NCI-H2081 (cell line): ENCODE results near the gene DDC.
"Not testable (repeated sequence)": the region's sequence is repeated elsewhere in the genome, so short reads cannot be mapped to it uniquely, and the experiment has no call there.

Experiments
- DNase-seq, 2 experiments: peaks; one replicate each; lab custom pipeline; 2025; lab: John Stamatoyannopoulos, UW

DDC gene

GRCh38 chr7:50528266-50529092 is 36.7 kb downstream of the DDC start:
- DNase-seq: peak; percentile 38 to 86

- not testable (repeated sequence) for DNase-seq
Observed at GRCh38 chr7:50519350-50519749, 45.9 kb downstream of the DDC start.

- no peak for DNase-seq
Observed at GRCh38 chr7:50513166-50513871, 51.9 kb downstream of the DDC start.

GRCh38 chr7:50512384-50512783 is 52.8 kb downstream of the DDC start:
- no peak for DNase-seq

GRCh38 chr7:50509459-50509858 is 55.7 kb downstream of the DDC start:
- no peak for DNase-seq

- DNase-seq: no peak
Observed at GRCh38 chr7:50508471-50508943, 56.7 kb downstream of the DDC start.

GRCh38 chr7:50507898-50508470 is 57.2 kb downstream of the DDC start:
- peak in 1 of 2 experiments; percentile 34 for DNase-seq

- DNase-seq: no peak
Observed at GRCh38 chr7:50505553-50506210, 59.5 kb downstream of the DDC start.

GRCh38 chr7:50504646-50505546 is 60.3 kb downstream of the DDC start:
- no peak for DNase-seq

- no peak for DNase-seq
Observed at GRCh38 chr7:50502947-50503346, 62.3 kb downstream of the DDC start.

- DNase-seq: no peak
Observed at GRCh38 chr7:50502001-50502684, 63.1 kb downstream of the DDC start.

GRCh38 chr7:50499092-50499491 is 66.1 kb downstream of the DDC start:
- no peak for DNase-seq

GRCh38 chr7:50497968-50498367 is 67.2 kb downstream of the DDC start:
- no peak for DNase-seq

- DNase-seq: no peak
Observed at GRCh38 chr7:50497068-50497642, 68.0 kb downstream of the DDC start.

GRCh38 chr7:50496569-50496968 is 68.6 kb downstream of the DDC start:
- DNase-seq: no peak

GRCh38 chr7:50495746-50496145 is 69.5 kb downstream of the DDC start:
- DNase-seq: no peak

GRCh38 chr7:50492770-50493519 is 72.3 kb downstream of the DDC start:
- DNase-seq: no peak

GRCh38 chr7:50491943-50492342 is 73.3 kb downstream of the DDC start:
- no peak for DNase-seq

- no peak for DNase-seq
Observed at GRCh38 chr7:50491209-50491608, 74.0 kb downstream of the DDC start.

- no peak for DNase-seq
Observed at GRCh38 chr7:50488379-50488778, 76.8 kb downstream of the DDC start.
